Upper lobe of left lung (tissue), 6 donors: ENCODE measurements around the gene ACRBP. TPM values are rescaled to one million over a fixed set of nuclear protein-coding genes. Genes with fewer than 3 reads are reported as not detected.

Experiments used
- ATAC-seq, 2 donors: fragments of 200-7000 bp; cut with Tn5 transposase; one replicate each; pipeline ENCODE4 v1.9.1; 2022; ENCODE audit warnings: mild to moderate bottlenecking in 2 of 2, moderate library complexity in 2 of 2; ENCODE audit not compliant: low FRiP score in 2 of 2
- DNase-seq, 2 donors: peaks; one replicate each; pipeline ENCODE4 v3.0.0-alpha.2; 2019 to 2020
- H3K27ac ChIP-seq, 4 donors: fragments of 200-600 bp; sonication (generic); one replicate each; pipeline ENCODE4 v1.5.1; 2016 to 2019
- H3K27me3 ChIP-seq, 4 donors: fragments of 200-600 bp; sonication (generic); one replicate each; pipeline ENCODE4 v1.5.1; 2017 to 2019
- H3K36me3 ChIP-seq, 4 donors: fragments of 200-600 bp; sonication (generic); one replicate each; pipeline ENCODE4 v1.5.1; 2016 to 2019
- H3K4me1 ChIP-seq, 4 donors: fragments of 200-600 bp; sonication (generic); one replicate each; pipeline ENCODE4 v1.5.1; 2018 to 2019
- H3K4me3 ChIP-seq, 4 donors: fragments of 200-600 bp; sonication (generic); one replicate each; pipeline ENCODE4 v1.5.1; 2017 to 2019; ENCODE audit warnings: mild to moderate bottlenecking in 2 of 4, moderate library complexity in 1 of 4
- H3K9me3 ChIP-seq, 4 donors: fragments of 200-600 bp; sonication (generic); one replicate each; pipeline ENCODE4 v1.5.1; 2018 to 2019
- CTCF ChIP-seq, 6 experiments: fragments of 450-650 bp in 4 of 6; fragments of 200-600 bp in 2 of 6; sonication (generic) in 2 of 6; IDR thresholded peaks; one replicate each; pipeline ENCODE4 v1.5.1; 2016 to 2019; ENCODE audit warnings: antibody characterized with exemption in 6 of 6
- EP300 ChIP-seq, 4 donors: sonication (generic); formaldehyde crosslinking; IDR thresholded peaks; one replicate each; pipeline ENCODE4 v1.5.1; 2017; ENCODE audit warnings: antibody characterized with exemption in 4 of 4, control low read depth in 2 of 4
- POLR2A ChIP-seq, 4 donors: fragments of 450-650 bp; IDR thresholded peaks; one replicate each; pipeline ENCODE4 v1.5.1; 2016 to 2017; ENCODE audit warnings: antibody characterized with exemption in 4 of 4, mild to moderate bottlenecking in 2 of 4
- POLR2AphosphoS5 ChIP-seq, 2 donors: sonication (generic); formaldehyde crosslinking; IDR thresholded peaks; one replicate each; pipeline ENCODE4 v1.5.1; 2017; ENCODE audit warnings: antibody characterized with exemption in 2 of 2
- WGBS, 2 donors: methylation state at CpG; one replicate each; pipeline ENCODE4 v1.1.5; 2017 to 2018; 5-methylcytosine and 5-hydroxymethylcytosine counted together
- total RNA-seq, 6 donors: library from RNA; depleted of rRNA in 4 of 6; stranded (reverse); fragments of >200 nt in 4 of 6; gene quantifications; one replicate each; pipeline versions ENCODE4 v1.1.0 to v1.2.1, GENCODE V29; 2016 to 2021
- donor health status: DM: no; HTN: no; CAD: no; lungs with moderate emphysema.
- donor health status: DM: no; HTN: yes; CAD: no; lungs with severe emphysema.

ACRBP gene
- total RNA-seq, 6 donors from 2014 or later = 1.8 to 12.6 (median 5.9) TPM

DNA sequence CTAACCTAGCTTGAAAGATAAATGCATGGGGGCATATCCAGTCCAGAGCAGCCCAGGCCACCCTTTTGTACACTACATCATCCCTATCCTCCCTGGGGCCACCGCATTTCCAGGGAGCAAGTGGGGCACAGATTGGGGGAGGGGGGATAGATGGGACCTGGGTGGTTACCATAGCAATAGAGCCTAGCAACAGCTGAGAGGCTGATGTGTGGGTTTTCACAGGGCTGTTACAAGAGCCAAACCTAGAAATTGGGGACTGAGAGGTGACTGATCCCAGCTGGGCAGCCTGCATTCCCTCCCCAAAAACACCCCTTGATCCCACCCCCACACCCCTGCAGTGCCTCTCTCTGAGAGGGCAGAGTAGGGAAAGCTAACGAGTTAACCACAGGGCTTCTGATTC, 45.7 kb upstream of the ACRBP start:
- Histone ChIP-seq H3K36me3 (no peaks in the 10 kb centered on the region), H3K4me3 (no peak overlapping the region), H3K27ac (no peak overlapping the region), H3K4me1 (peaks cover 14 to 27% (median 21%) of the 10 kb centered on the region in 4 donors), H3K27me3 (no peaks in the 10 kb centered on the region), H3K9me3 (no peaks in the 10 kb centered on the region)
- DNase-seq (no peak), ATAC-seq (no peak)
- WGBS, 2 donors = 67 to 72% methylated on average over 1 to 2 of the region's 2 CpGs
- TF ChIP-seq POLR2A (IDR thresholded peaks at IDR 0.05) (no peak), EP300 (IDR thresholded peaks at IDR 0.05) (no peak), CTCF (IDR thresholded peaks at IDR 0.05) (no peak), POLR2AphosphoS5 (IDR thresholded peaks at IDR 0.05) (no peak)

DNA sequence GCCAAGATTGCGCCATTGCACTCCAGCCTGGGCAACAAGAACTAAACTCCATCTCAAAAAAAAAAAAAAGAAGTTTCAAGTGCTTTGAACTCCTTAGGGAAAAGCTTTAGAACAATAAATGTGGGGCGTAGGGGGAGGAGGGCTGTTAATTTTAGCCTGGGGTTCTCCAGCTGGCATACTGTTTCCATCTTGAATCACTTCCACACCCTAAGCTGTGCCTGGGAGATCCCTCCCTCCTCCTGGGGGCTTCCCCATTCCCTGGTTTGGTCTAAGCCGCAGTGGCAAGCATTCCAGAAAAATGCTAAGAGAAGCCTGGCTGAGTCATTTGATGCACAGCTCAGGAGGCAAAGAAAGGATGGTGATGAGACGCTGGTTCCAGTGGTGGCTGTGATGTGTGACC, 44.2 kb upstream of the ACRBP start:
- H3K9me3 ChIP-seq = no peaks in the 10 kb centered on the region
- H3K4me1 ChIP-seq = peaks cover 28 to 39% (median 35%) of the 10 kb centered on the region in 4 donors
- no peaks in the 10 kb centered on the region for H3K36me3 ChIP-seq
- ATAC-seq (no peak), DNase-seq (peak in 1 of 2 donors; percentile 60)
- TF ChIP-seq POLR2A (IDR thresholded peaks at IDR 0.05) = no peak
- no peak for TF ChIP-seq POLR2AphosphoS5 (IDR thresholded peaks at IDR 0.05)
- TF ChIP-seq EP300 (IDR thresholded peaks at IDR 0.05) = no peak
- no peak for TF ChIP-seq CTCF (IDR thresholded peaks at IDR 0.05)
- H3K4me3 ChIP-seq = no peak overlapping the region
- no peaks in the 10 kb centered on the region for H3K27me3 ChIP-seq
- 60 to 66% methylated on average over 4 of the region's 4 CpGs for WGBS, 2 donors
- no peak overlapping the region for H3K27ac ChIP-seq

- no peaks in the 10 kb centered on the region for H3K9me3 ChIP-seq
These were observed 42.0 kb upstream of the ACRBP start, which contains the start of gene ZNF384 for GRCh38 chr12:6688999-6689882. TSS of gene ZNF384 (minus strand) at chr12:6689375. CDS start at chr12:6679520, 9,855 bp downstream.

DNA sequence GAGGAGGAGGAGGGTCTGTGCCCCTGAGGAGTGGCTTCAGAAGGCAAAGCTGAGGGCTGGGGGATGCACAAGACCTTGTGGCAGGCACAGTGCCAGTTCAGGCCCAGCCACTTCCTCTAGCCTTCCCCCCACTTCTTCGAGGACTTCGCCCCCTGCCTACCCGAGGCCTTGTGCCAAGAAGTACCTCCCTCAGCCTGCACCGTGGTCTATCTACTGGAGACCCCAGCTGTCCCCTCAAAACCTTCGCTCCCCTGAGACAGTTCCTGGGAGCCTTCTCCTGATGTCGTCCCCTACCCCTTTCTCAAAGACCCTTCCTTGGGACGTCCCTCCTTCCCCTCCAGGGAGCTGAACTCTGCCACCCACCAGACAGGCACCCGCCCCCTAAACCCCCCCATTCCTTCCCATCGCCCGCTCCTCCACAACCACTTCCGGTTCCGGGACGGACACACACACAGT, 41.3 kb upstream of the ACRBP start:
- peaks cover 36 to 54% (median 44%) of the 10 kb centered on the region in 4 donors for H3K4me1 ChIP-seq
- DNase-seq (peak in 1 of 2 donors; percentile 35), ATAC-seq (peak in 1 of 2 donors; percentile 0)
- H3K27me3 ChIP-seq = no peaks in the 10 kb centered on the region
- TF ChIP-seq EP300 (IDR thresholded peaks at IDR 0.05) (no peak), POLR2A (IDR thresholded peaks at IDR 0.05) (peak in 1 of 4 donors; percentile 17), POLR2AphosphoS5 (IDR thresholded peaks at IDR 0.05) (peak in 1 of 2 donors; percentile 4), CTCF (IDR thresholded peaks at IDR 0.05) (no peak)
- no peaks in the 10 kb centered on the region for H3K9me3 ChIP-seq
- peak overlapping the region; percentile 38 to 97 (median 70) for H3K4me3 ChIP-seq
- peaks cover 0 to 9% (median under 1%) of the 10 kb centered on the region in 4 donors for H3K36me3 ChIP-seq
- H3K27ac ChIP-seq = peak overlapping the region; percentile 94 to 97 (median 94)
- 0% methylated on average over 8 to 13 of the region's 13 CpGs for WGBS, 2 donors

More at GRCh38 chr12:6688999-6689882, 42.0 kb upstream of the ACRBP start, which contains the start of gene ZNF384:
- TF ChIP-seq CTCF (IDR thresholded peaks at IDR 0.05) (peak in 5 of 6 experiments; percentile 7 to 54 (median 49)), POLR2AphosphoS5 (IDR thresholded peaks at IDR 0.05) (peak; percentile 82 to 83), POLR2A (IDR thresholded peaks at IDR 0.05) (peak in 2 of 4 donors; percentile 49 to 60), EP300 (IDR thresholded peaks at IDR 0.05) (peak in 1 of 4 donors; percentile 44)
- DNase-seq (peak; percentile 95 to 97), ATAC-seq (peak; percentile 94 to 96)
- peak within 1 kb of the TSS; percentile 45 to 97 (median 70) for H3K4me3 ChIP-seq
- H3K4me1 ChIP-seq = peaks cover 36 to 51% (median 44%) of the 10 kb centered on the region in 4 donors
- H3K27me3 ChIP-seq = no peaks in the 10 kb centered on the region
- peak within 1 kb of the TSS; percentile 94 to 97 (median 94) for H3K27ac ChIP-seq
- WGBS, 2 donors = 1 to 2% methylated on average over 37 to 55 of the region's 72 CpGs
- H3K36me3 ChIP-seq = peaks cover 0 to 4% (median 0%) of the 10 kb centered on the region in 4 donors
